H1 (cell line): ENCODE measurements around the gene RAPGEF6. TPM values are rescaled to one million over a fixed set of nuclear protein-coding genes. Genes with fewer than 3 reads are reported as not detected.

Experiments
- ATF3 ChIP-seq: IDR thresholded peaks from 2 replicates; pipeline ENCODE4 v1.6.1; 2011; ENCODE audit warnings: low read depth, mild to moderate bottlenecking, low read length; ENCODE audit not compliant: insufficient read depth
- EGR1 ChIP-seq: IDR thresholded peaks from 2 replicates; pipeline ENCODE4 v1.6.1; 2011; ENCODE audit warnings: low read depth, low read length, borderline replicate concordance
- HDAC2 ChIP-seq, 2 experiments: fragments of 300-600 bp in 1 of 2; sonication (generic) in 1 of 2; IDR thresholded peaks; 2 replicates each; pipeline ENCODE4 v1.6.1; 2011 to 2012; ENCODE audit warnings: low read depth in 2 of 2, low read length in 2 of 2, mild to moderate bottlenecking in 2 of 2, moderate library complexity in 2 of 2, borderline replicate concordance in 1 of 2, inconsistent platforms in 1 of 2
- NANOG ChIP-seq: IDR thresholded peaks from 2 replicates; pipeline ENCODE4 v1.6.1; 2011; ENCODE audit warnings: low read length, low read depth, mild to moderate bottlenecking, inconsistent platforms; ENCODE audit not compliant: insufficient read depth, poor library complexity, severe bottlenecking
- PHF8 ChIP-seq: fragments of 200-600 bp; sonication (generic); conservative IDR thresholded peaks from 2 replicates; pipeline ENCODE4 v1.7.1; 2012; ENCODE audit warnings: low read depth, mild to moderate bottlenecking, inconsistent platforms, low read length, moderate library complexity
- RFX5 ChIP-seq: IDR thresholded peaks from 2 replicates; pipeline ENCODE4 v1.6.1; 2011; ENCODE audit warnings: low read depth, low read length, improper control_type of control experiment, borderline replicate concordance
- polyA plus RNA-seq, 7 experiments: library from polyadenylated mRNA; depleted of rRNA in 3 of 7; stranded (reverse) in 5 of 7; unstranded in 2 of 7; fragments of >200 nt in 5 of 7; fragments of 200-250 nt in 2 of 7; gene quantifications; 1 replicate in 5 of 7; 2 replicates in 1 of 7; 4 replicates in 1 of 7; pipeline versions ENCODE4 v1.2.1 to v1.2.3, GENCODE V29; 2011 to 2013; ENCODE audit warnings: missing spikeins in 2 of 7, mixed read lengths in 2 of 7
- total RNA-seq: library from RNA; stranded (reverse); fragmentation: NEBNext Ultra II Directional; extraction: Animal tissue kit (Norgen Biotek cat#: 25700); gene quantifications from 2 replicates; pipeline ENCODE4 v1.2.1, GENCODE V29; 2021

The RAPGEF6 gene
- total and polyA plus RNA-seq, 2 of the 8 experiments (the other 6 are each of a cell fraction or from before 2014, with no cell fraction given), result 4.8 to 20.0 TPM

GRCh38 chr5:131654309-131654708, 19.3 kb upstream of the RAPGEF6 start (continued):
- TF ChIP-seq RFX5 (no peak), ATF3 (no peak), EGR1 (no peak), PHF8 (no peak), NANOG (no peak), HDAC2 (IDR thresholded peaks at IDR 0.05; ENCODE audit: borderline replicate concordance in 1 of 2, low read depth in 2 of 2, low read length in 2 of 2) (no peak)
